HG03432 (cell line): ENCODE data around the gene WNK3.

Experiments used
- ATAC-seq: cut with Tn5 transposase; IDR thresholded peaks from one replicate; pipeline ENCODE4 v1.9.1; 2021; ENCODE audit warnings: mild to moderate bottlenecking, moderate library complexity; ENCODE audit not compliant: unreplicated experiment

Gene WNK3

DNA sequence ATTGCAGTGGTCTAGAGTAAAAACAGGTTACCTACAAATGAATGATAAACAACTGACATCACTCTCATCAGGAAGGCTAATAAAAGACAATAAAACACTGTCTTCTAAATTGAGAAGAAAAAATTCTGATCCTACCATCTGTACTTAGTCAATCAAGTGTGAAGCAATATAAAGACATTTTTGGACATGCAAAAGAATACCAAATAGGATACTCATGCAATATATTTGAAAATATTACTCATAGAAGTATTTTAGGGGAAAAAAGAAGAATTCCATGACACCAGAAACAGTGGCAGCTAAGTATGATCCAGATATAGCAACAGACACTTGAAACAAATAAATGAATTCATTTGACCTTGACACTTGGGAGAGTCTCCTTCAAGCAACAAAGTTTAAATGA lies 111.0 kb downstream of the WNK3 start:
- no peak for ATAC-seq

DNA sequence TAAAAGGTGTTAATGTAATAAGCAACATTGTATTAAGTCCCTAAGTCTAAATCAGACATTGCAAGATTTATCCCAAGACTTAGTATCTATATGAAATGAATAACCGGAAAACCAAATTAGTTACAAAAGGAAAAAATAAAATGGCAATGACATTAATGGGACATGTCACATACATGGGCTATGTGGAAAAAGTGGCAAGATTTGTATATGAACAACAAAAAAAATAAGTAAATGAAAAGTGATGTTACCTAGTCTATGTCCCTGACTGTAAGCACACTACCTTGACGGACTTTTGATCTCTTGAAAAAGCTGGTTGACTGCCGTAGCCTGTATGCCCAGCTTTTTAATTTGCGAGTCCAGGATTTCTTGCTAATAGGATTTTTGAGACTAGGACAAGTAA lies 119.3 kb downstream of the WNK3 start:
- no peak for ATAC-seq

- no peak for ATAC-seq
Measured at GRCh38 chrX:54237014-54237413, 120.8 kb downstream of the WNK3 start.

GRCh38 chrX:54230435-54231148 lies 127.3 kb downstream of the WNK3 start:
- no peak for ATAC-seq

DNA sequence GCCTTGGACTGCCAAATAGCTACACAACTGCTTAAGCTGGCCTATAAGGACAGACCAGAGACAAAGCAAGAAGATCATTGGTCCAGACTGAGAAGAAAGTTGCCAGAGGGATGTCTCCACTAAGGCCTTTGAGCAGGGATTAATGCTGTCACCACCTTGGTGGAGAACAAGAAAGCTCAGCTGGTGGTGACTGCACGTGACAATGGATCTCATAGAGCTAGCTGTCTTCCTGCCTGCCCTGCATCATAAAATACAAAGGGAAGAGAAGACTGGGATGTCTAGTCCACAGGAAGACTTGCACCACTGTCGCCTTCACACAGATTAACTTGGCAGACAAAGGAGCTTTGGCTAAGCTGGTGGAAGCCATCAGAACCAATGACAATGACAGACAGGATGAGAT lies 134.3 kb downstream of the WNK3 start:
- no peak for ATAC-seq

DNA sequence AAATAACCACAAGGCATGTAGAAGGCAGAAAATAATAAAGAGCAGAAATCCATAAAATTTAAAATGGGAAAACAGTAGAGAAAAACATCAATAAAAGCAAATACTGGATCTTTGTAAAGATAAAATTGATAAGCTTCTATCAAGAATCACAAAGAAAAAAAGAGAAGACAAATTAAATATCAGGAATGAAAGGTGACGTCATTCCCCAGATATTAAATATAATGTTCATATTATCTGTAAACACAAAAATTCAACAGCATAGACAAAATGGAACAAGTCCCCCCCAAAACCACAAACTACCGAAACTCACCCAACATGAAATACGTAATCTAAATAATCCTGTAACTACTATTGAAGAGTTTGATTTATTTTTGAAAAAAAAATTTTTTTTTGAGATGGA lies 144.2 kb downstream of the WNK3 start:
- ATAC-seq = no peak

GRCh38 chrX:54208531-54208930 lies 149.3 kb downstream of the WNK3 start:
- ATAC-seq = no peak

GRCh38 chrX:54198262-54198661 lies 159.6 kb downstream of the WNK3 start:
- no peak for ATAC-seq

GRCh38 chrX:54194982-54195588 lies 162.8 kb downstream of the WNK3 start:
- no peak for ATAC-seq

DNA sequence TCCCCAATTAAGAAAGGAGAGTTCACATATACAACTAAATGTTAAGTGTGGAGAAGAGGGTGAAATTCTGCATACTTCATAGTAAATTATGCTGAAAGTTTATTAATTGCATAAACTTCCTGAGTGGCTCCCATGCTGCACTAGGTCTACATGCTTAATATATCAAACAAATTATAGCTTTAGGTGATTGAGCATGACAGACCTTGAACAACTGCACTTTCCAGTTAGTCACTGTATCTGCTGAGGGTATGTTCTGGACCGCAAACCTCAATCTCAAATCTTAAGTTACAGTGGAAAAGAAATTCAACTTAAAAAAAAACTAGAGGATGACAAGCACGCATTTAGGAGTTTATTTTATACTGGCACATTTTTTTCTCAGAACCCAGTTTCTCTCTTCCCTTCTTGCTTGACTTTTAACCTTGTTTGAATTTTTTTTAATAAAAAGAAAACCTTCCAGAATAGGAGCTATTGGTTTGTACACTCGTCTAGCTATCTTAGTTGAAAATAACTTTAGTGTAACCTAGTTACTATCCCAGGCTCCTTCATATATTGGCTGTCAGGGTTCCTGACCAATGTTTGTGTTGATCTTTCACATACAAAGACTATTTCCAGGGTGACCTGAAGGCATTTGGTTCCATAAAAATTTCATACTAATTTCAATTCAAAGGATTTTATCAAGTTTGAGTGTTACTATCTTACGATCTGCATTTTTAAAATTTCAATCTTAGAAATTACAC lies 164.6 kb downstream of the WNK3 start:
- ATAC-seq = no peak

GRCh38 chrX:54184474-54184873 lies 173.4 kb downstream of the WNK3 start:
- ATAC-seq = no peak

GRCh38 chrX:54182864-54183613 lies 174.8 kb downstream of the WNK3 start, which contains the start of gene FAM120C:
Gene FAM120C (minus strand): TSS chrX:54183254. CDS start chrX:54183198, 56 bp downstream.
- ATAC-seq = peak; percentile 57

DNA sequence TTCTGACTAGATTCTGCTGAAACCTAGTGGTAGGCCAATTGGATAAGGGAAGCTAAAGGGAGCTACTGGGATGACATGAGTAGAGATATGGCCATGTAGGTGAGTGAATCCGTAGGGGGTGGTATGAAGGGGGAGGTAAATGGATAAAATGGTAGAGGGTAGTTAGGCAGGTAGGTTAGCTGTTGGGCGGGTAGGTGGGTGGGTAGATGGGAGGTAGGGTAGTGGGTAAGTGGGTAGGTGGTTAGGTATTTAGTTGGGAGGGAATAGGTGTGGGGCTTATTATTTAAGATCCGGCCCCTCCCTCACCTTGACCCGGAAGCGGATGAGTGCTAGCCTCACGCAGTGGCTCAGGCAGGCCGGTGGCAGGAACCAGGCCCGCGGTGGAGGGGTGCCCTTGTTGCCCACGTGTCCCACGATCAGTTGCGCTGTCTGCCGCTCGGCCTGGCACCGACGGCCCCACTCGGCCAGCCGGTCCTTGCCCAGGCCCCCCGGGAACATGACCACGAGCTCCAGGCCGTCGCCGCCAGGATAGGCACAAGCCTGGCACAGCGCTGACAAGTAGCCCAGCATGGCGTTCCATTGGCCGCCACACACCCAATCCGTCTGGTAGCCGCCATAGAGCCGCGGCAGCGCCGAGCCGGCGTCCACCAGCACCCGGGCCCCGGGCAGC lies 175.5 kb downstream of the WNK3 start:
- peak; percentile 70 for ATAC-seq

DNA sequence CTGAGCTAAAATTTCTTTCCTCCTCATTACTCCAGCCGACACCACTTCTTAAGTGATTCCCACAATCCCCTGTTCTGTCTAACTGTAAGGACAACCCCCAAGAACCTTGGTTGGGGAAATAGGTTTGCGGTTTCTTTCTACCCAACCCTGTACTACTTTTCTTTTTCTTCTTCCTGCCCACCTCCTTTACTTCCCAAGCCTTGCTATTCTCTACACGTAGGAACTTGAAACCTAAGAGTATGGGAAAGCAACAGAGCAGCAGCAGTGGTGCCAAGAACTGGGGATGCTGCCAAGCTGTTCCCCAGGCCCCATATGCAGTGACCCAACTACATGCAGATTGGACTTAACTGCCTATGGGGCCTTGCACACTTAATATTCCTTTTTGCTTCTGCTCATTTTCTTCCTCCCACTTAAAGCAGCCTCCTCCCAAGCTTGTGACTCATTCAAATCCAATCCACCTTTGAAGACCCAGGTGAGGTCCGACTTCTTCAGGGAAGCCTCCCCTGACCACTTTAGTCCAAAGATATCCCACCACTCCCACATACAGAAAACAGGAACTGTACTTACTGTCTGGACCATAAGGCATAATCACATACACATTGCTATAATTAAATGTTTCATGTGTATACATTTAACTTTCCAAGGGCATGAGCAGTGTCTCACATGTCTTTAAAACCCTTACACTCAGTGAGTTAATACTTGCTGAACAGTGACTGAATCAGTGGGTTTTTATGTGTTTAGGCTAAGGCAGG lies 176.5 kb downstream of the WNK3 start:
- no peak for ATAC-seq

DNA sequence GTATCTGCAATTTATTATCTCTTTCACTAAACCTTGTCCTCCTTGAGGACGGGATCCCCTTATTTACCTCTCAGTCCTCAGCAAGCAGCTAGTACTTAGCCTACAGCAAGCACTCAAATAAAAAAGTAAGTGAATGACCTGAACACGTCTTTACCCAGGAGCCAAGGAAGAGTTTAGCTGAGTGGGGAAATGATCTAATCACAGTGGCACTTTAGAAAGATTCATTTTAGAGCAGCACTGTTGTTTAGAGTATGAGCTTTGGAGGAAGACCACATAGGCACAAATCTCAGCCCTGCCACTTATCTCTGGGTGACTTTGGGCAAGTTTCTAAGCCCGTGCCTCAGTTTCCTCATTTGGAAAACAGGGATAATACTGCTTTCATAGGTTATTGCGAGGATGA lies 177.4 kb downstream of the WNK3 start:
- ATAC-seq = no peak

DNA sequence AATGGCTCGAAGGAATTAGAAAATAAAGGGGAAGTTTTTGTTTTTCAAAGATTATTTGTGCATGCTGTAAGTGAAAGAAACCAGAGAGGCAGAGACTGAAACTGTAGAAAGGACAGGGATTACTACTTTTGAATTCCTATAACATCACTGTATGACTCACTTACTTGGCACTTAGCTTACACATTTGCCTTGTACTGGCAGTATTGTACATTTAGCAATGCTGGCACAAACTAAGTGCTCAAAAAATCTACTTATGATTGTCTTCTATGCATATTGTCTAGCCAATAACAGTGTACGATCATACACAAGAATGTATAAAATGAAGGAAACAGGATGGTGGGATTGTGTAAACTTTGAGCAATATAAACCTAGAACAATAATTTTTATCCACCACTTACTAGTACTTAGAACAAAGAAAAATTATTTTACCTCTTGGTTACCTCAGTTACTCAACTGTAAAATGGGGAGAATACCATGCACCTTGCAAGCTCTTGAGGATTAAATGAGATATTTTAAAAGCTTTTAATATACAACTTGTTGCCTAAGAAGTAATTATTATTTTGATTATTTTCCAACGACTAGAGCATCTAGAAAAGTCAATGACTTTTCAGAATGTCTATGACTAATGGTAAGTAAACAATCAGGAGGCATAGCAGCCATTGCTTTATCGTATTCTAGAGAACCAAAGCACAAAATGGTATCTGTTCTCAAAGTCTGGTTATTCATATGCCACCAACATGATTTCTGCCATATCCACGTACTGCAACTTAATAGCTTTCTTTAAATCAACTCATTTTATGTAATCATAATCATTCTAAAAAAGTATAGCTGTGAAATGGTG lies 179.5 kb downstream of the WNK3 start:
- peak; percentile 47 for ATAC-seq

DNA sequence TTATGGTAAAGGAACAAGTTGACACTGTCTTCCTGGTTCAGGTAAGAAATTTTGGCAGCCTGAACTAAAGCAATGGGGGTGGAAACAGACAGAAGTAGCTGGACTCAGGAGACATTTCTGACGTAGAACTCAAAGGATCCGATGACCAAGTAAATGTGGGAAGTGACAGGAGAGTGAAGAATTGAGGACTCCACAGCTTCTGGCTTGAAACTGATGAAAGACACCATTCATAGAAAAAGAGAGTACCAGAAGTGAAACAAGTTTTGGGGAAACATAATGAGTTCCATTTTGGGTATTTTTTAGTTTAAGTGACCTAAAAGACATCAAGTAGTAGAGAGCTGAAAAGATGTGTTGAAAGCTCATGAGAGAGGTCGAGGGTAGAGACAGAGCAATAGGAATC lies 180.5 kb downstream of the WNK3 start:
- no peak for ATAC-seq

DNA sequence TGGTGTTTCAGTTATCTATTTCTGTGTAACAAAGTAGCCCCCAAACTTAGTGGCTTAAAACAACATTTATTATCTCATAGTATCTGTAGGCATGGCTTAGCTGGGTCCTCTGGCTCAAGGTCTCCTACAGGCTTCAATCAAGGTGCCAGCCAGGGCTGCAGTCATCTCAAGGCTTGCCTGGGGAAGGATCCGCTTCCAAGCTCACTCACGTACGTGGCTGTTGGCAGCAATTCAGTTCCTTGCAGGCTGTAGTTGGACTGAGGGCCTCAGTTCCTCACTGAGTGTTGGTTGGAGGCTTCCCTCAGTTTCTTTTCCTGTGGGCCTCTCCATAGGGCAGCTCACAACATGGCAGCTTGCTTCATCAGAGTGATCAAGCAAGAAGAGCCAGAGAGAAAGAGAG lies 184.1 kb downstream of the WNK3 start:
- no peak for ATAC-seq

DNA sequence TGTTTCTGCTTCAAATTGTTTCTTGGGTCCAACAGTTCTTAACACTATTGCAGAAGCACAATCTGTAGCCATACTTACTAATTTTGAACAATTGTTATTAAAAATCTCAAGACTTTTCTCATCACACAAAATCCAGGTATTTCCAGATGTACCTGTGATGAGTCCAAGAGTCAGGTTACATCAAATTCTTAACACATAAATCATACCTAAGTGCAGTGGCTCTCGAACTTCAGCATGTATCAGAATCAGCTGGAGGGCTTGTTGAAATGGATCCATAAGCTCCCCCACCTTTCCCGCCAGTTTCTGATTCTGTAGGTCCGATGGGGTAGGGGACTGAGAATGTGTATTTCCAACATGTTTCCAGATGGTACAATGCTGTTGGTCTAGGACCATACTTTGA lies 185.4 kb downstream of the WNK3 start:
- no peak for ATAC-seq
